ENCODE results near the gene LRRTM4.

- TF ChIP-seq CTCF (IDR thresholded peaks at IDR 0.05) (no peak), POLR2AphosphoS5 (IDR thresholded peaks at IDR 0.05) (no peak)
Observed at GRCh38 chr2:77458216-77458615, 64.0 kb downstream of the LRRTM4 start.

All from upper lobe of left lung (tissue), 4 donors.